Activated T-helper 9 cell treated with anti-CD3 and anti-CD28 coated beads, Interleukin-2, amount 50 U/mL, for 16 hours (primary cell): Measurements from ENCODE around the gene NUP210.

Experiments
- DNase-seq: peaks from one replicate; pipeline ENCODE4 v3.0.0-alpha.2; 2020; ENCODE audit warnings: low read depth

The NUP210 gene

DNA sequence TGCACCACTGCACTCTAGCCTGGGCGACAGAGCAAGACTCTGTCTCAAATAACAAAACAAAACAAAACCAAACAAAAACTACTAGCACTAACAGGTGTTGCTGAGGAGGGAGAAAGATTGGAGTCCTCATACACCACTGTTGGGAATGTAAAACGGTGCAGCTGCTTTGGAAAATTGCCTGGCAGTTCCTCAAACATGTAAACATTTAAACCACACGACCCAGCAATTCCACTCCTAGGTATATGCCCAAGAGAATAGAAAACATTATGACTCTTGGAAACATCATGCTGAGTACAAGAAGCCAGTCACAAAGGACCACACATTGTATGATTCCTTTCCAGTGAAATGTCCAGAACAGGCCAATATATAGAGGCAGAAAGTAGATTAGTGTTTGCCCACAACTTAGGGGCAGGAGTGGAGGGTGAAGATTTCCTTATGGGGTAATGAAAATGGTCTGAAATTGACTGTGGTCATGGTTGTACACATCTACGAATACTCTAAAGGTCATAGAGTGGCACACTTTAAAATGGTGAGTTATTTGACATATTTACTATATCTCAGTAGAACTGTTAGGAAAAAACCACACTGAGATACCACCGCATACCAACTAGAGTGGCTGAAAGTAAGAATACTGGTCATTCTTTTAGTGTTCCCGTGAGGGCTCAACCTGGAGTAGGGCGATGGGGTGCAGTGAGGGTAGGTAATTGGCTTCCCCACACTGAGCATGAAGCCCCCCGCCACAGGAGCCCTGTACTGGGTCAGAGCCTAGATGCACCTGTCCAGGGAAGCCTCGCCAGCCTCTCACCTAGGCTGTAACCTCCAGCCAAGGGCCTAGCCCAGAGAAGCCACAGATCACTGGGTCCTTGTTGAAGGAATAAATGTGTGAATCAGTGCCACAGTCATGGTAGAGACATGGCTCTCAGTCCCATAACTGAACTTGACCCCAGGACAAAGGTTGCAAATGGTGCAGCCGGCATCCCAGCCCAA lies 131.1 kb downstream of the NUP210 start:
- DNase-seq, result no peak

DNA sequence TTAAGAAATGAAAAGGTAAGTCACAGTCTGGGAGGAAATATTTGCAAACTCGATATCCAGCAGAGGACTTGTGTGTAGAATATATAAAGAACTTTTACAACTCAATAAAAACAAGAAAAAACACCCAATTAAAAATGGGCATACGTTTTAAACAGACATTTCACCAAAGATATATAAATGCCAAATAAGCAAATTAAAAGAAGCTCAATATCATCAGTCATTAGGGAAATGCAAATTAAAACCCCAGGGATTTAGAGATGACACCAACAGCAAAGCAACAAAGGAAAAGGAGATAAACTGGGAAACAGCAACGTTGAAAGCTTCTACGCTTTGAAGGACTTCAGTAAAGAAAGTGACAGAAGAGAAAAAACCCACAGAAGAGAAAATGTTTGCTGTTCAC lies 132.3 kb downstream of the NUP210 start:
- DNase-seq, result no peak

DNA sequence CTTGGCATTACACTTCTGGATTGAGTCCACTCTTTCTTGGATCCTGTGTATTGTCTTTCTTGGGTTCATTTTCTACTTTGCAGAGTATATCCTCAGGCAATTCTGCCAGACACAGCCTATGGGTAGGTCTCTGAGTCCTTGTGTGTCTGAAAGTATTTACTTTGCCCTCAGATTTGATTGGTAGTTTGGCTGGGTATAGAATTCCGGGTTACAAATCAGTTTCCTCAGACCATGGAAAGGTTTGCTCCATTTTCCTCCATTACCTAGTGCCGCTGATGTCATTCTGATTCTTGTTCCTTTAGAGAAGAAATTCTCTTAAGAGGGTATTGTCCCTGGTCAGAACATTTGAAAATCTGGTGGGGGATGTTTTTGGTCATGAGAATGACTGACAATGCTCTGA lies 133.2 kb downstream of the NUP210 start:
- DNase-seq, result no peak

DNA sequence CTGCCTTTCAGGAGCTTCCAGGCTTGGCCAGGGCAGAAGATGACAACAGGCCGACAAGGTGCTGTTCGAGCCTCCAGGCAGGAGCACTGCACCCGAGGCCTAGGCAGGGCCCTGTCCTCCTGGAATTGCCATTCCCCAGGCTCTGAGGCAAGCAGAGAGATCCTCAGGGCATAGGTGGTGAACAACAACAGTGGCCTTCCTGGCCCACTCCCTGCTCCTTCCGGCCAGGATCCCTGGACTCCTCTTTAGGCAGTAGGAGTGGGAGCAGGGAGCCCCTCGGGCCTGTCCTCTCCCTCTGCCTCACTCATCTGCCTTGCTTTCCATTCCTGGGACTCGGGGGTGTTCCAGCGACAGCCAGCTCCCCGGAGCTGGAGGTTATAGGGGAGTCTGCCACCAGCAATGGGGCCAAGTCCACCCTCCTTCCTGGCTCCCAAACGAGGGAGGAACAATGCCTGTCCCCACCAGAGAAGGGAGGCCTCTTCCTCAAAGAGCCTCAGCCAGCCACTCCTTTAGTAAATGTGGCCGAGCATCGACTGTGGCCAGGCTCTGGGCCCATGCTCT lies 135.0 kb downstream of the NUP210 start:
- DNase-seq, result no peak

DNA sequence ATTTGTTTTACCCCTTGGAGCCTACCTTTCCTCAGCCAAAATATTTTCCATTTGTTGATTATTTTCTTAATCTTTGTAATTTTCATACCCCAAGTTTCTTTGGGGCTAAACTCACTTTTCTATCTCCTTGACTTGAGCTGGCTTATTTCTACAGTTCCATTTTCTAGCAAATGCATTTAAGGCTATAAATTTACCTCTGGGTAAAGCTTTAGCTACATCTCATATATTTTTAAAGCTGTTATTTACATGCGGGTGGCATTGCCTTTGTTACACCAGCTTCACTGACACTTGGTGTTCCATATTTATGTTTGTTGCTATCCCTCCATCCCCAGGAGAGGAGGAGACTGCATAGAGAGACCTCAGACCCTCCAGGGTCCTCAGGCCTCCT lies 136.3 kb downstream of the NUP210 start:
- DNase-seq, result no peak

DNA sequence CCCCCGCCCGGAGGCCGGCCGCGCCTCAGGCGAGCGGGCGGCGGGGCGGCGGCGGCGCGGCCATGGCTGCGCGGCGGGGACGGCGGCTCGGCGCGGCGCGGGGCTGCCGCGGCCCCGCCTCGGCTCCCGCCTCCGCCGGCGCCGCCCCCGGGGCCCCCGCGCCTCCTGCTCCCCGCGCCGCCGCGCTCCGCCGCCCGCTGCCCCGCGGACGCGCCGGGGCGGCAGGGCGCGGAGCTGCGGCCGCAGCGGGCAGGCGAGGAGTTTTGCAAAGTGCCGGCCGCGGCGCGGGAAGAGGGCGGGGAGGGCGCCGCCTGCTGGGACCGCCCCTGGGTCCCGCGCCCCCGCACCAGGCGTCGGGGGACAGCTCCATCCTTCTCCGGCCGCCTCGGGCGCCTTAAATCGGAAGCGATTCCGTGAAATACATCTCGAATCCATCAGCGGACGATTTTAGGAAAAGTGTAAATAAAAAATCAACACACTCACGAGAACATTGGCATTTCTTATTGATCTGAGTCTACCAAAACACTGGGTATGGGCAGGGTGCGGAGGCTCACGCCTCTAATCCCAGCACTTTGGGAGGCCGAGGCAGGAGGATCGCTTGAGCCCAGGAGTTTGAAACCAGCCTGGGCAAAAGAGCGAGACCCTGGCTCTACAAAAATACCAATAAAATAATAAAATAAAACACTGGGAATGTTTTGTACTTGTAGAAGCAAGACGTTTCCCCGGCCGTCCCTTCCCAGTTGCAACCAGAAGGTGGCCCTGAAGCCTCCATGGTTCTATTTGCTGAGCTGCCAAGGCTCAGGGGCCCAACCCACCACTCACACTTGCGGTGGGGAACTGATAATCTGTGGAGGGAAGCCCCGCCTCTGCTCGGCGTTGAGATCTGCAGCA lies 136.9 kb downstream of the NUP210 start:
- no peak for DNase-seq

DNA sequence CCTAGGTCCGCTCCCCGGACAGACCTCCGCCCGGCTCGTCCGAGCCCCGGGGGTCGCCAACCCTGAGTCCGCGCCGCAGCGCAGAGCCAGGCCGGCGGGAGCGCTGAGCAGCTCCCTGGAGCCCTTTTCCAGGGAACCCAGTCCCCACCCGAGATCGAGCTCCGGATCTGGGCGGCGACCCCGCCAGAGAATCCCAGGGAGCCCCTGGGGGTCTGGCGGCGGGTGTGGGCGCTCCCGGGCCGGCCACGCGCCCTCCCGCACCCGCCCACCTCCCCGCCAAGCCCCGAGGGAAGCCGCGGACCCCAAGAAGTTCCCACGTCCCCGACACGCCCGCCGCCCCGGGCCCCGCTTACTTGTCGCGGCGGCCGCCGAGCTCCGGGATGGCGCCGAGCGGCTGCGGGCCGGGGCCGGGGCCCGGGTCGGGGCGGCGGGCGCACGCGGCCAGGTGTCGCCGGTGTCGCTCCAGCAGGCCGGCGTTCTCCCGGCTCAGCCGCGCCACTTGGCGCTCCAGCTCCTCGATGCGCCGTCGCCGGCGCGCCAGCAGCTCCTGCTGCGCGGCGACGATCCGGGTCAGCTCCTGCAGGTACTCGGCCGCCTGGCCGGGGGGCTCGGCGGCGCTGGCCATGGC lies 137.7 kb downstream of the NUP210 start:
- no peak for DNase-seq

DNA sequence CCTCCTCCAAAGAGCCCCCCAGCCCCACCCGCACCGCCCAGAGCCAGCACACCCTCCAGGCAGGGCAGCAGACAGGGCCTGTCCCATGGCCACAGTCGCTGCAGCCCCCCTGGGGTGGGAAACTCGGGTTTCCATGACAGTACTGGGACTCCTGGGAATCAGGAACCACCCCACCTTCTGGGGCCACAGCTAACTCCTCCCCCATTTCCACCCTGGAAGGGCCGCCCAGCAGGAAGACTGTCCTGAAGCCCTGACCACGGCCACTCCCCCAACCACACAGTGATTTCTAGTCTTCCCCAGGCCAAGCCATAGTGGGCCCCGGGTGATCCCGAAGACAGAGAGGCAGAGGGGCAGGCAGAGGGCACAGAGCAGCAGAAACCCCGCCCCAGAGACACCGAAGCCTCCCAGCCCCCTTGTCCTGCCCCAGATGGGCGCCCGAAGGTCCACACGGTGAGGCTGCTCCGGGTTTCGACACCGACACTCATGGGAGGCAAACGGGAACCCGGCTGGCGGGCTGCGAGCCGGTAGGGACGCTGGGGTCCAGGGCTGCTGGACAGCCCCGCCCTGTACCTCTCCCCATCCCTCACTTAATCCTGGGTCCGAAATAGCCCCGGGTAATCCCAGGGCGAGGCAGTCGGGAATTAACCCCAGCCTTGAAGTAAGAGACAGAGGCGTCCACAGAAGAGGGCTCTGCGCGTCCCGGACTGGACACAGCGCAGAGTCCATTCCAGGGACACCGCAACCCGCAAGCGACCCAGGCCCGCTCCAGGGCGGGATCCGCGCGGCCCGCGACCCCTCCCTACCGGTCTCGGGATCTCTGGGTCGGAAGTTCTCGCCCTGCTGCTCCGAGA lies 138.4 kb downstream of the NUP210 start:
- DNase-seq, result no peak

DNA sequence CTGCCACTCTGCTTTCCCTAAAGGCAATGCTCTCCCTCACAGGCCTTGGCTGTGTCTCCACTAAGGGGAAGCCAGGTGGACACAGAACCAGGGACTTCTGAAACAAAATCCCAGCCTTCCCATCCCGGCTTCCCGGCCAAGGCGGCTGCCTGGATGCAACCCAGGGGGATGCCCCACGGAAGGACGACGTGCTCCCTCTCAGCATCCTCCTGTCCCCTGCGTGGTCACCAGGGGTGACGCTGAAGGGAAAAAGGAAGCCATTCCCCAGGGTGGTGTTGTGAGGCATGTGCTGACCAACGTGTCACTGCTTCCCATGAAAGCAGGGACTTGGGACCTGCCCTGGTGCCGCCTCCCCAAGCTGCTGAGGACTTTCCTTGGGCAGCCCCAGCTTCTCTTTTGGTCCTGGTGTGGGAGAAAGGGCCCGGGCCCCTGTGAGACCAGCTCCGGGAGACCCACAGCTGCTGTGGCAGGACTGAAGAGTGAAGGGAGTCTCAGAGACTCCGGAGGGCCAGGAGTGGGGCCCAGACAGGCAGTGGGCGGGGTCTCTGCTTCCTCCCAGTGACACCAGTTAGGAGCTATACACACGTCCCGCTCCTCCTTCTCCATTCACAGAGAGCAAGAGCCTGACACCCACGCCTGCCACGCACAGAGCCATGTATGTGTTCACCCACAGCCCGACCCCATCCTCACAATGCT lies 139.2 kb downstream of the NUP210 start:
- DNase-seq, result no peak

DNA sequence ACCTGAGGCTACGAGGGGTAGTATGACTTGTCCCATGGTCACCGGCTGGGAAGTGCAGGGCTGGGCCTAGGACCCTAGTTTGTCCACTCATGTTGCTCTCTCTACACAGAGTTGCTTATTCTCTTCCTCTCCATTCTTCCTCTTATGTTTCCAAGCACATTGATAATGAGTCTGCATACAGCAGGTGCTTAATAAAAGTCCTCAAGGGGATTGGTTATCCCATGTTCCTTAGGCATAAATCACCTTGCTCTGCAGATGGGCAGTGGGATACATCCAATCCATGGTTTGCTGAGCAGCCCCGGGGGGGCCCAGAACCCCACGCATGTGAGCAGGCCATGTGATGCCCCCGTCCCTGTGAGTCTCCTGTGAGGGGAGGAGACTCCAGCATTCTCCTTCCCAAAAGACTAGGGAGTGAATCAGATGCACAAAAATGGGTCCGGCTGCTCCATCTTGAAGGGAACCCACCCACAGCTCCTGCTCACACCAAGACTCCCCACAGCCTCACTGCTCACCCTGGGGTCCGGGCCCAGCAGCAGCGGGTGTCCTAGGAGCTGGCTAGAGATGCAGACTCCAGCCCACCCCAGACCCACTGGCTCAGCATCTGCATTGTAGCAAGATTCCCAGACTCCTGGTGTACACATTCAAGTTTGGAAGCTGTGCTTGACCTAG lies 139.9 kb downstream of the NUP210 start:
- no peak for DNase-seq

DNA sequence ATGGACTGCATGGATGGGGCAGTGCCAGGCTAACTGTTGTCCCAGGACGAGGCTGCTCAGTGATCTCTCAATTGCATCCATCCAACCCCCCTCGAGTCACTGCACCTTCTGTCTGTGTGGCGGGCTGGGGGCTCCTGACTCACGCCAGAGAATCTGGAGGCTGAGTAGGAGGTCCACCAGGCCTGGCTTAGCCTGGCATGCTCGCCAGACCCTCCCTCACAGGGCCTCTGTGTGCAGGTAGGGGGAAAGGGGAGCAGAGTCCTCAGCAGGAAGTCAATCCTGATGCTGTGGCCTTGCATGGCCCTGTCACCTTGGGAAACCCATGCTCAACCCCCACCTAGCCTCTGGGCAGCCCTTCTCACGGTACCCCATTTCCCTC lies 140.6 kb downstream of the NUP210 start:
- DNase-seq, result no peak

DNA sequence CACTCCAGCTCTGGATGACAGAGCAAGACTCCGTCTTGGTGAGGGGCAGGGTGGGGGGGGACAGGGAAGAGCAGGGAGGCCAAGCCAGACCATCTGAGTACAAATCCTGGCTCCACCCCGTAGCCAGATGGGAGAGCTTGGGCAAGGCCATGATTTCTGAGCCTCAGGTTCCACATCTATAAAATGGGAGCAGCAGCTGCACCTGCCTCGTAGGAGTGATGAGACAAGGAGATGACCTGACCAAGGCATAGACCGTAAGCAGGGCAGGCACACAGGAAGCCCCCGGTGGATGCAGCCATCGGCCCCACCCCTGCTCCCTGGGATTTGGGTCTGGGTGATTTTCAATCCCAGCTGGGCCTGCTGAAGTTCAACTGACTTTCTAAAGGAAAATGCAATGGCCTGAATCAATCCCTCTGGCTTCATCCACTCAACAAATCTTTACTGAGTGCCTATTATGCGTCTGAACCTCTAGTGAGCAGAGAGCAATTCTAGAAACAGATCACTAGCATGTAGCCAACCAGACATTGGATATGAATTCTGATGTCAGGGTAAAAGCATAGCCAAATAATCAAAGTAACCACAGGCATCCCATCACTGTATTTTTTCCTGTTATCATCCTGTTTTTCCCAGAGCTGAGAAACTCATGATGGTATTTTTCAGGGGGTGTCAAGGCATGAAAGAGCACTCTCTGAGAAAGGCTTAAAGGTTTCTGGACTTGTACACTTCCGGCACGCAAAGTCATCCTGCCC lies 141.2 kb downstream of the NUP210 start:
- DNase-seq, result no peak

DNA sequence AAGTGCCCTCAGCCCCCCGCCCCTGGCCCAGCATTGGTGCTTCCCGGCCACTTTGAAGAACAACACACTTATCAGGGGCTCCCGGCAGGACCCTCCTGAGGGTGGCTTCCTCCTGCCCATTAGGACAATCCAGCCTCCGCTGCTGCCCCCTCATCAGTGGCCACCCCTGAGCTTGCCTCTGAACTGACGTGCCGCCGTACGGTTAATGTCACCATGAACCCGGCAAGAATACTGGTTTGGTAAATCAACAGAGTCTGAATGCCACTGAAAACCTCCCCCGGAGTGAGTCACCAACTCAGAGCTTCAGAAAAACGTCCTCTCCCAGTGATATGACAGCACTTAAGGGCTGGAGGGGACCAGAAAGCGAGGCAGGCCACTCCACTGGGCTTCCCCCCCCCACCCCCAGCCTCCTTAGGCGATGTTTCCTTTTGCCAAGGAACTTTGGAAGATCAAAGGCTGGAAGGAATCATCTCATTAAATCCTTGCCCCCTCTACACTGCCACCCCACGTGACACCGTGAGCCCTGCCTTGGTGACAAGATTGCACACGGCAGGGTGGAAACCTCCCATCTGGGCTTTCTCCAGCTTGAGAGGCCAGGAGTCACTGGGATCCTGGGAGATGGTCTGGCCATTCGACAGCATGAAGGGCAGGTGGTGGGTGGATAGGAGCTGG lies 142.1 kb downstream of the NUP210 start:
- no peak for DNase-seq

DNA sequence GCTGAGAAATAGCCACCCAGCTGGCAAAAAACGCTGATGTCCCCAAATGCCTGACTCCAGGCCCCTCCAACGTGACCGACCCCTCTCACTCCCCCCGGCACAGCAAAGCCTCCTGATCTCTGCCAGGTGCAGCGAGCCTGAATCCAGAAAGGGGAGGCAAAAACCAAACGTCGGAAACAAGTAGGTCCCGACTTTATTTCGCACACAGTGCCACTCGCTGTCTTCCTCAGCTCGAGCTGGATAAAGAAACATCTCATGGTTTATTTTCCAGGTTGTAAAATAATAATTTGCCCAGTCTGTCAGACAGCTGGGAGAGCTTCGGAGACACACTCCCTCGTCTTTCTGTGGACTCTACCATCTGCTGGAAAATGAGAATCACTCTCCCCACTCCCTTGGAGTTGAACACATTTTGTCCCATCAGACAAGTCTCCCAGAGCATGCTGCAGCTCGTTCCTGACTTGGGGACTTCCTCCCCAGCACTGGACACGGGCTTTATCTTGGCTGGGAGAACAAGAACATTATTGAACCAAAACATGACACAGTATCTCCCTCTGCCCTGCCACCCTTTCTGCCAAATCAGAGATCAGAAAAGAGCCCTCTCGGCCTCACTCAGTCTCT lies 142.8 kb downstream of the NUP210 start:
- DNase-seq, result no peak

DNA sequence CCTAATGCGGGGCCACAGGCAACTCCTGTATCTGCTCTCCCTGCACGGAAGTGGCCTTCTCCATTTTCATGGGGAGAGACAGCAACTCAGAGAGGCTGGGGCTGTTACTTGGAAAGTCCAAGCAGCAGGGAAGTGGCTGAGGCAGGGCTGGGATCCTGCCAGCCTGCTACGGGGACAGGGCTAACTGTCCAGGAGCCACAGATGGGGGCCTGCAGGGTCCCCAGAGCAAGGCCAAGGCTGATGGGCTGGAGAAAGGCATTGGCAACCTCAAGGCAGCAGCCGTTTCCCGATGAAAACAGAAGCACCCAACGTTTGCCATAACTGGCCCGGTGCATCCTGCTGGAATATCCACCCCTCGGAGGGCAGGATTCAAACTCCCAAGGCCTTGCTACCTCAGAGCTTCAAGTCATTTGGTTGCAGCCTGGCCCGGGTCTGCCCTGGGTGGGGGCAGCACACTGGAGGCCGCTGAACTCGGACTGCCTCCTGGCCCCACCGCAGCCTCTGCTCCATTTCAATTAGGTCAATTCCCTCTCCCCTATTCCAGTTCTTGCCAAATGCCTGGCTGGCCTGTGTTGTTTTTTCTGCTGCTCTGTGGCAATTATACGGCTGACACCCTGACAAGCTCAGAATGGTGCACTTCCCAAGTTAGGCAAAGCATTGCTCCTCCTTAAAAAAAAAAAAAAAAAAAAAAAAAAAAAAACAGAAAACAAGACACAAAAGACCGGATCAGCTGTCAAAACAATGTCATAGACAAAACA lies 143.5 kb downstream of the NUP210 start:
- no peak for DNase-seq

DNA sequence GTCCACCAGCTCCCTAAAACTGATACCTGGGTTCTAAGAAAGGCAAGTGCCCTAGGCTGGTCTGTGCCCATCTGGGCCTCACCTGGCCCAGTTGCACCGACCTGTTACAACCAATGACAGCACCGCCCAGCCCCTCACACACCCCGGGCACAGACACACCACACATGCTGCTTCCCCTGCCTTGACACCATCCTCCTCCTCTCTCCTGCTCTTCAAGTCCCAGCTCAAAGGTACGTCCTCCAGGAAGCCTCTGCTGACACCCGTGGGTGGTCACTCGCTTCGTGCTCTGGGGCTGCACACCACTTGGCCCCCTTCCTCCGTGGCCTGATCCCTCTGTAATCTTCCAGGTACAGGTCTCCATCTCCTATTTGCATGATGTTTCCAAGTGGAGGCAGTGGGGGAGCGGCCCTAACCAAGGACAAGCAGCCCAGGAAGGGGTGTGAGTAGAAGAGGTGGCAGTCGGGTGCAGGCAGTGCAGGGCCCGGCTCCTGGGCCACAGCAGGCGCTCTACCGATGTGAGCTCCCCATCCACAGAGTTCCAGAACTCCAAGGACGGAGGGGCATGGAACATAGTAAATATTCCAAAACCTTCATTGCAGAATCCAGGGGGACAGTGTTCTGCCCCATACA lies 144.6 kb downstream of the NUP210 start:
- no peak for DNase-seq
